A673 (cell line): ENCODE data around the gene PDE6C.

ENCODE experiments used
- EZH2 ChIP-seq: fragments of 200-600 bp; sonication (generic); IDR thresholded peaks from 2 replicates; pipeline ENCODE4 v1.6.1; 2017; ENCODE audit warnings: borderline replicate concordance, low read depth, mild to moderate bottlenecking, mixed read lengths, antibody characterized with exemption, low read length; ENCODE audit not compliant: poor library complexity, severe bottlenecking
- TF ChIP-seq, protein P1 (sequence below): fragments of 300-800, 200-600 bp; sonication (generic); conservative IDR thresholded peaks from 2 replicates; pipeline ENCODE4 v1.5.1; 2017; ENCODE audit warnings: low read depth, mild to moderate bottlenecking, antibody characterized with exemption, low read length, moderate library complexity, mixed read lengths

DNA sequence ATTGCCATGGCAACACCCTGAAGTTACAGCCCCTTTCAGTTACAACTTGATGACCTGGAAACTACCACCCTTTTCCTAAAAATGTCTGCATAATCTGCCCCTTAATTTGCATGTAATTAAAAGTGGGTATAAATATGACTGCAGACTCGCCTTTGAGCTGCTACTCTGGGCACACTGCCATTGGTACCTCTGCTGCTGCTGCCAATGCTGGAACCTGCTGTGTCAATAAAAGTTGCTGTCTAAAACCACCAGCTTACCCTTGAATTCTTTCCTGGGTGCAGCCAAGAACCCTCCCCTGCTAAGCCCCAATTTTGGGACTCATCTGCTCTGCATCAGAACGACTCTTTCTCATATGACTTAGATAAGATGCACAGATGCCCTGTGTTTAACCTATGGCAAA lies 100.3 kb downstream of the PDE6C start:
- TF ChIP-seq, protein P1, sequence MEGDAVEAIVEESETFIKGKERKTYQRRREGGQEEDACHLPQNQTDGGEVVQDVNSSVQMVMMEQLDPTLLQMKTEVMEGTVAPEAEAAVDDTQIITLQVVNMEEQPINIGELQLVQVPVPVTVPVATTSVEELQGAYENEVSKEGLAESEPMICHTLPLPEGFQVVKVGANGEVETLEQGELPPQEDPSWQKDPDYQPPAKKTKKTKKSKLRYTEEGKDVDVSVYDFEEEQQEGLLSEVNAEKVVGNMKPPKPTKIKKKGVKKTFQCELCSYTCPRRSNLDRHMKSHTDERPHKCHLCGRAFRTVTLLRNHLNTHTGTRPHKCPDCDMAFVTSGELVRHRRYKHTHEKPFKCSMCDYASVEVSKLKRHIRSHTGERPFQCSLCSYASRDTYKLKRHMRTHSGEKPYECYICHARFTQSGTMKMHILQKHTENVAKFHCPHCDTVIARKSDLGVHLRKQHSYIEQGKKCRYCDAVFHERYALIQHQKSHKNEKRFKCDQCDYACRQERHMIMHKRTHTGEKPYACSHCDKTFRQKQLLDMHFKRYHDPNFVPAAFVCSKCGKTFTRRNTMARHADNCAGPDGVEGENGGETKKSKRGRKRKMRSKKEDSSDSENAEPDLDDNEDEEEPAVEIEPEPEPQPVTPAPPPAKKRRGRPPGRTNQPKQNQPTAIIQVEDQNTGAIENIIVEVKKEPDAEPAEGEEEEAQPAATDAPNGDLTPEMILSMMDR = no peak
- no peak for TF ChIP-seq EZH2
